Calu3 (cell line): ENCODE results near the gene ZNF22. TPM values are rescaled to one million over a fixed set of nuclear protein-coding genes. Genes with fewer than 3 reads are reported as not detected.

Source experiments
- BruUV-seq: library from RNA; stranded (reverse); fragments of 400-500 nt; replicated peaks from 2 replicates; lab custom pipeline; 2021; lab: Mats Ljungman, UMichigan
- CTCF ChIA-PET: fragments of 300-600 bp; sonication (Branson Sonifier 250); formaldehyde crosslinking; loops from one replicate; lab custom pipeline; 2022; ENCODE audit warnings: antibody characterized with exemption; lab: Charles Lee
- DNase-seq: peaks from one replicate; pipeline ENCODE4 v3.0.0; 2022
- H3K27ac Mint-ChIP-seq: one replicate; pipeline ENCODE4 v1.8.0; 2022; ENCODE audit warnings: mixed read lengths; ENCODE audit not compliant: unreplicated experiment
- H3K27me3 Mint-ChIP-seq: one replicate; pipeline ENCODE4 v1.8.0; 2022; ENCODE audit warnings: mixed read lengths; ENCODE audit not compliant: unreplicated experiment
- H3K36me3 Mint-ChIP-seq: one replicate; pipeline ENCODE4 v1.8.0; 2022; ENCODE audit warnings: mild to moderate bottlenecking, moderate library complexity, mixed read lengths; ENCODE audit not compliant: insufficient read depth, unreplicated experiment
- H3K4me1 Mint-ChIP-seq: one replicate; pipeline ENCODE4 v1.8.0; 2022; ENCODE audit warnings: mild to moderate bottlenecking, low read depth, mixed read lengths; ENCODE audit not compliant: unreplicated experiment
- H3K4me3 Mint-ChIP-seq: one replicate; pipeline ENCODE4 v1.8.0; 2022; ENCODE audit warnings: mild to moderate bottlenecking, low read depth, moderate library complexity, mixed read lengths; ENCODE audit not compliant: unreplicated experiment
- H3K9me3 Mint-ChIP-seq: one replicate; pipeline ENCODE4 v1.8.0; 2022; ENCODE audit warnings: low read depth, mixed read lengths; ENCODE audit not compliant: unreplicated experiment
- intact Hi-C: fragments of 100-400 bp; cut with micrococcal nuclease; formaldehyde crosslinking; loops from one replicate; pipeline ENCODE4 v1.10.0; 2022; ENCODE audit not compliant: unreplicated experiment
- total RNA-seq: library from RNA; stranded (reverse); gene quantifications from 2 replicates; pipeline ENCODE4 v1.2.3, GENCODE V29; 2022
- TF ChIP-seq, protein P1 (sequence below): fragments of 200-600 bp; IDR thresholded peaks from one replicate; pipeline ENCODE4 v1.8.0; 2022; ENCODE audit warnings: antibody characterized with exemption; ENCODE audit not compliant: unreplicated experiment

The ZNF22 gene
- total RNA-seq, 1 experiment from 2014 or later: 11.9 TPM

- no TSS peak for BruUV-seq
Measured at GRCh38 chr10:44954962-44955361, 45.8 kb upstream of the ZNF22 start.

GRCh38 chr10:44955413-44956070, 45.2 kb upstream of the ZNF22 start:
- no peak for DNase-seq
- CTCF ChIA-PET: no interaction called here
- no peaks in the 10 kb centered on the region for H3K9me3 Mint-ChIP-seq
- intact Hi-C loops: no loop called here
- TF ChIP-seq, protein P1, sequence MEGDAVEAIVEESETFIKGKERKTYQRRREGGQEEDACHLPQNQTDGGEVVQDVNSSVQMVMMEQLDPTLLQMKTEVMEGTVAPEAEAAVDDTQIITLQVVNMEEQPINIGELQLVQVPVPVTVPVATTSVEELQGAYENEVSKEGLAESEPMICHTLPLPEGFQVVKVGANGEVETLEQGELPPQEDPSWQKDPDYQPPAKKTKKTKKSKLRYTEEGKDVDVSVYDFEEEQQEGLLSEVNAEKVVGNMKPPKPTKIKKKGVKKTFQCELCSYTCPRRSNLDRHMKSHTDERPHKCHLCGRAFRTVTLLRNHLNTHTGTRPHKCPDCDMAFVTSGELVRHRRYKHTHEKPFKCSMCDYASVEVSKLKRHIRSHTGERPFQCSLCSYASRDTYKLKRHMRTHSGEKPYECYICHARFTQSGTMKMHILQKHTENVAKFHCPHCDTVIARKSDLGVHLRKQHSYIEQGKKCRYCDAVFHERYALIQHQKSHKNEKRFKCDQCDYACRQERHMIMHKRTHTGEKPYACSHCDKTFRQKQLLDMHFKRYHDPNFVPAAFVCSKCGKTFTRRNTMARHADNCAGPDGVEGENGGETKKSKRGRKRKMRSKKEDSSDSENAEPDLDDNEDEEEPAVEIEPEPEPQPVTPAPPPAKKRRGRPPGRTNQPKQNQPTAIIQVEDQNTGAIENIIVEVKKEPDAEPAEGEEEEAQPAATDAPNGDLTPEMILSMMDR: no peak
- BruUV-seq: no TSS peak
- H3K36me3 Mint-ChIP-seq: peaks cover 28% of the 10 kb centered on the region
- no peak overlapping the region for H3K4me3 Mint-ChIP-seq
- peaks cover 15% of the 10 kb centered on the region for H3K4me1 Mint-ChIP-seq
- H3K27me3 Mint-ChIP-seq: no peaks in the 10 kb centered on the region
- no peak overlapping the region for H3K27ac Mint-ChIP-seq

More at GRCh38 chr10:44954962-44955361, 45.8 kb upstream of the ZNF22 start:
- H3K4me3 Mint-ChIP-seq: no peak overlapping the region
- DNase-seq: no peak
- H3K36me3 Mint-ChIP-seq: peaks cover 25% of the 10 kb centered on the region
- no peaks in the 10 kb centered on the region for H3K27me3 Mint-ChIP-seq
- no peaks in the 10 kb centered on the region for H3K9me3 Mint-ChIP-seq
- CTCF ChIA-PET: no interaction called here
- peaks cover 21% of the 10 kb centered on the region for H3K4me1 Mint-ChIP-seq
- H3K27ac Mint-ChIP-seq: no peak overlapping the region
- TF ChIP-seq, protein P1: no peak
- intact Hi-C loops: no loop called here

GRCh38 chr10:44956226-44956625, 44.5 kb upstream of the ZNF22 start:
- BruUV-seq: no TSS peak
- intact Hi-C loops: no loop called here
- Mint-ChIP-seq H3K4me1 (peaks cover 11% of the 10 kb centered on the region), H3K4me3 (no peak overlapping the region), H3K9me3 (no peaks in the 10 kb centered on the region), H3K27ac (no peak overlapping the region), H3K27me3 (no peaks in the 10 kb centered on the region), H3K36me3 (peaks cover 24% of the 10 kb centered on the region)
- DNase-seq: no peak
- TF ChIP-seq, protein P1: no peak
- CTCF ChIA-PET: no interaction called here

- Mint-ChIP-seq H3K36me3 (peaks cover 24% of the 10 kb centered on the region), H3K27ac (no peak overlapping the region), H3K9me3 (no peaks in the 10 kb centered on the region), H3K4me3 (no peak overlapping the region), H3K27me3 (no peaks in the 10 kb centered on the region), H3K4me1 (peaks cover 11% of the 10 kb centered on the region)
- CTCF ChIA-PET: interaction anchor here (0.7 kb wide), 1 partner anchor 23 kb away, joined by 3 read pairs; no protein-coding TSS in a partner anchor
- DNase-seq: no peak
- intact Hi-C loops: no loop called here
- no TSS peak for BruUV-seq
- TF ChIP-seq, protein P1: no peak
Measured at GRCh38 chr10:44956717-44957706, 43.7 kb upstream of the ZNF22 start.
